Retina (tissue), 1 donor: Measurements from ENCODE around the gene FAM120A.
"Not testable (repeated sequence)": the region's sequence is repeated elsewhere in the genome, so short reads cannot be mapped to it uniquely, and the experiment has no call there.

Experiments
- DNase-seq: peaks from one replicate; pipeline ENCODE4 v3.0.0-alpha.2; 2016

Gene FAM120A

GRCh38 chr9:93473411-93473810 lies 21.9 kb downstream of the FAM120A start:
- no peak for DNase-seq

GRCh38 chr9:93475108-93475507 lies 23.6 kb downstream of the FAM120A start:
- DNase-seq = no peak

GRCh38 chr9:93475856-93476255 lies 24.4 kb downstream of the FAM120A start:
- DNase-seq = no peak

- DNase-seq = no peak
Measured at GRCh38 chr9:93476924-93477323, 25.4 kb downstream of the FAM120A start.

- DNase-seq = no peak
Measured at GRCh38 chr9:93477397-93477796, 25.9 kb downstream of the FAM120A start.

- DNase-seq = no peak
Measured at GRCh38 chr9:93479726-93480125, 28.2 kb downstream of the FAM120A start.

GRCh38 chr9:93480262-93480661 lies 28.8 kb downstream of the FAM120A start:
- DNase-seq = no peak

GRCh38 chr9:93480728-93481324 lies 29.3 kb downstream of the FAM120A start:
- no peak for DNase-seq

- DNase-seq = no peak
Measured at GRCh38 chr9:93483497-93483896, 32.0 kb downstream of the FAM120A start.

GRCh38 chr9:93486268-93486667 lies 34.8 kb downstream of the FAM120A start:
- DNase-seq = no peak

GRCh38 chr9:93488244-93488643 lies 36.8 kb downstream of the FAM120A start:
- DNase-seq = no peak

GRCh38 chr9:93491593-93492232 lies 40.2 kb downstream of the FAM120A start:
- no peak for DNase-seq

- no peak for DNase-seq
Measured at GRCh38 chr9:93492327-93492726, 40.8 kb downstream of the FAM120A start.

- DNase-seq = no peak
Measured at GRCh38 chr9:93493949-93494348, 42.5 kb downstream of the FAM120A start.

GRCh38 chr9:93496285-93496684 lies 44.8 kb downstream of the FAM120A start:
- DNase-seq = no peak

GRCh38 chr9:93500571-93501298 lies 49.2 kb downstream of the FAM120A start:
- DNase-seq = no peak

- DNase-seq = no peak
Measured at GRCh38 chr9:93501406-93501805, 49.9 kb downstream of the FAM120A start.

- DNase-seq = no peak
Measured at GRCh38 chr9:93503381-93503780, 51.9 kb downstream of the FAM120A start.

- DNase-seq = no peak
Measured at GRCh38 chr9:93505541-93506132, 54.2 kb downstream of the FAM120A start.

- no peak for DNase-seq
Measured at GRCh38 chr9:93507768-93508167, 56.3 kb downstream of the FAM120A start.

- DNase-seq = no peak
Measured at GRCh38 chr9:93508207-93508606, 56.7 kb downstream of the FAM120A start.

GRCh38 chr9:93509084-93509483 lies 57.6 kb downstream of the FAM120A start:
- DNase-seq = no peak

- DNase-seq = no peak
Measured at GRCh38 chr9:93510041-93510440, 58.6 kb downstream of the FAM120A start.

- DNase-seq = not testable (repeated sequence)
Measured at GRCh38 chr9:93511228-93511627, 59.7 kb downstream of the FAM120A start.
